Activated effector memory CD4-positive, alpha-beta T cell treated with anti-CD3 and anti-CD28 coated beads, Interleukin-2, amount 50 U/mL, for 16 hours (primary cell): Measurements from ENCODE around the gene TLCD2.
A peak's percentile ranks its signal among the peaks of the same experiment; 100 is the strongest.
"Not testable (repeated sequence)": the region's sequence is repeated elsewhere in the genome, so short reads cannot be mapped to it uniquely, and the experiment has no call there.

Source experiments
- DNase-seq: peaks from one replicate; pipeline ENCODE4 v3.0.0-alpha.2; 2020

The TLCD2 gene, protein sequence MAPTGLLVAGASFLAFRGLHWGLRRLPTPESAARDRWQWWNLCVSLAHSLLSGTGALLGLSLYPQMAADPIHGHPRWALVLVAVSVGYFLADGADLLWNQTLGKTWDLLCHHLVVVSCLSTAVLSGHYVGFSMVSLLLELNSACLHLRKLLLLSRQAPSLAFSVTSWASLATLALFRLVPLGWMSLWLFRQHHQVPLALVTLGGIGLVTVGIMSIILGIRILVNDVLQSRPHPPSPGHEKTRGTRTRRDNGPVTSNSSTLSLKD

GRCh38 chr17:1709971-1710806 lies at the start of gene TLCD2:
TLCD2 (minus strand) TSS chr17:1710377; CDS start chr17:1710242, 135 bp downstream.
- peak; percentile 71 for DNase-seq

DNA sequence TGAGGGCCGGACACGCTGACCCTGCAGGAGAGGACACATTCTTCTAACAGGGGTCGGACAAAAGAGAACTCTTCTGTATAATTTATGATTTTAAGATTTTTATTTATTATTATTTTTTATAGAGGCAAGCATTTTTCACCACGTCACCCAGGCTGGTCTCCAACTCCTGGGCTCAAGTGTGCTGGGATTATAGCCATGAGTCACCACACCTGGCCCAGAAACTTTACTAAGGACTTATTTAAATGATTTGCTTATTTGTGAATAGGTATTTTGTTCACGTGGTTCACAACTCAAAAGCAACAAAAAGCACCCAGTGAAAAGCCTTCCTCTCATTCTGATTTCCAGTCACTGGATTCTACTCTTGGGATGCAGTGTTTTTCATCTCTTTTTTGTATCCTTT lies 49.4 kb upstream of the TLCD2 start:
- no peak for DNase-seq

GRCh38 chr17:1758807-1759206 lies 48.6 kb upstream of the TLCD2 start:
- DNase-seq: no peak

DNA sequence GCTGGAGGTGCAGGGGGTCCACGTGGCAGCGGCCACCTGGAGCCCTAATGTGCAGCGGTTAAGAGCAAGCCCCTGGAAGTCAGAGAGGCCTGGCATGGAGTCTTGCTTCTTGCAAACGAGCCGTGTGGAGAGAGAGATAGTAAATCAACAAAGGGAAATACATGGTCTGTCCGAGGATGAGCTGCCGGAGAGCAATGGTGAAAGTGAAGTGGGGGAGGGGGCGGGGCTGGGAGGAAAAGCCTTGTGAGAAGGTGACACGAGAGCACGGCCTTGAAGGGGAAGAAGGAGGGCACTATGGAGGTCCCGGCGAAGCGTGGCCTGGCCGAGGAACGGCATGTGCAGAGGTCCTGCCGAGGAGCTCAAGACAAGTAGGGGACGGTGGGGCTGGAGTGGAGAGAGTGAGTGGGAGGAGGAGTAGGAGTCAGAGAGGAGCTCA lies 45.7 kb upstream of the TLCD2 start:
- DNase-seq: no peak

DNA sequence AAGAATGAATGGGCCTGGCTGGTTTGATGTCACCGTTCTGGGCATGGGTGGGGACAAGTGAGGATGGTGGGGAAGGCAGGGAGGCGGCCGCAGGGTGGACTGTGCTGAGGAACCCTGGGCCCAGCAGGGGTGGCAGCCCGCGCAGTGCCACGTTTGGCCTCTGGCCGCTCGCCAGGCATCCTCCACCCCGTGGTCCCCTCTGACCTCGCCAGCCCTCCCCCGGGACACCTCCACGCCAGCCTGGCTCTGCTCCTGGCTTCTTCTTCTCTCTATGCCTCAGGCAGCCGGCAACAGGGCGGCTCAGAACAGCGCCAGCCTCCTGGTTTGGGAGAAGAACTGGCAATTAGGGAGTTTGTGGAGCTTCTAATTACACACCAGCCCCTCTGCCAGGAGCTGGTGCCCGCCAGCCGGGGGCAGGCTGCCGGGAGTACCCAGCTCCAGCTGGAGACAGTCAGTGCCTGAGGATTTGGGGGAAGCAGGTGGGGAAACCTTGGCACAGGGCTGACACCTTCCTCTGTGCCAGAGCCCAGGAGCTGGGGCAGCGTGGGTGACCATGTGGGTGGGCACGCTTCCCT lies 45.2 kb upstream of the TLCD2 start:
- no peak for DNase-seq

DNA sequence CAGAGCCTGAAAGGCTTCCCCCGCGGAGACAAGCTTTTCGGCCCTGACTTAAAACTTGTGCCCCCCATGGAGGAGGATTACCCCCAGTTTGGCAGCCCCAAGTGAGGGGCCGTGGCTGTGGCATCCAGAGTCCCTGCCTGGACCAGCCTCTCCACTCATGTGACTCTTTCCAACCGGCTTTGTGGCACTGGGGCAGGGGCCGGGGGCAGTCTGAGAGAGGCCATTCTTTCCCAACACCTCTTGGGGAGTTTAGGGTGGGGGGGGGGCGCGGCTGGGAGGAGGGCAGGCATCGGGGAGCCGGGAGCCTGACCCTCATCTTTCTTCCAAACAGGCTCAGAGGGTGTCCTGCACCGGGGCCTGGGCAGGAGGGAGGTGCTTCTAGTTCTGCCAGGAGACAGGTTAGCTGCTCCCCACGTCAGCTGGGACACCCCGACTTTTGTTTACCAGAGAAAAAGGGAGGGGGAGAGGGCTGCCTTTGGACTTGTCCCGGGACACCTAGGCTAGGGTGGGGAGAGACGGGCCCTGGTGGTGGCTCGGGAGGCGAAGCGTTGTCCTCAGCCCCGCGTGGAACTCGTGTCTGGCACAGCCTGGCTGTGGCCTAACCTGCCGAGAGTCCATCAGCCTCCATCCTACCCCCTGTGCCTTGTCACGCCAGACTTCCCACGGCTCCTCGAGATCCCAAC lies 44.4 kb upstream of the TLCD2 start:
- DNase-seq: no peak

DNA sequence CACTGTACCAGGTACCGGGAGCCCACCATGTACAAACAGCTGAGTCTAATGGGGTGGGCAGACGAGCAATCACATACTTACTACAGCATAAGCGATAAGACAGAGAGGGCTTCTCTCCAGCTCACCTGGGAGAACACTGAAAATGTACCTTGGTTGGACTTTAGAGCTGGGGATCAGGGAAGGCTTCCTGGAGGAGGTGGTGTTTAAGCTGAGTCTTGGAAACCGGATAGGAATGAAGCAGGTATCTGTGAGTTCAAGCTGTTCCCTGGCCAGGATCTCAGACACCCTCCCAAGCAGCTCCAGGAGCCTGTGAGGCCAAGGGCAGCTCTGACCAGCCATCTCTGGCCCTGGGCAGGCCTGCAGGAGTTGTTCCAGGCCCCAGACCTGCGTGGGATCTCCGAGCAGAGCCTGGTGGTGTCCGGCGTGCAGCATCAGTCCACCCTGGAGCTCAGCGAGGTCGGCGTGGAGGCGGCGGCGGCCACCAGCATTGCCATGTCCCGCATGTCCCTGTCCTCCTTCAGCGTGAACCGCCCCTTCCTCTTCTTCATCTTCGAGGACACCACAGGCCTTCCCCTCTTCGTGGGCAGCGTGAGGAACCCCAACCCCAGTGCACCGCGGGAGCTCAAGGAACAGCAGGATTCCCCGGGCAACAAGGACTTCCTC lies 43.7 kb upstream of the TLCD2 start:
- no peak for DNase-seq

GRCh38 chr17:1752425-1753262 lies 42.5 kb upstream of the TLCD2 start:
- DNase-seq: no peak

DNA sequence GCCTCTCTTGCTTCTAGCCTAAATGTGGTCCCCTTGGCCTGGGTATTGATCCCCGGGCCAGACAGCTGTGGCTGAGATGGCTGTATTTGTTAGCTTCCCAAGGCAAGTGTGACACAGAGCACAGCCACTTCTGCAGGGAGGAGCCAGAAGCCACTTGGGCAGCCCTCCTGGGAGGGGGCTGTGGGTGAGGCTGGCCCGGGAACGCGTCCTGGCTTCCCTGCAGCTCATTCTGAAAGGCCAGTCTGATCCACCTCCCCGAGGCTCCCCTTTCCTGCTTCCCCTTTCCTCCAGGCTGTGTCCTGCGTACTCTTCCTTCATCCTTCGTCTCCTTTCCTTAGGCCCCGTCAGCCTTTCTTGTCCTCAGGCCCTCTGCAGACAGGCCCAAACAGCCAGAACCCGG lies 40.5 kb upstream of the TLCD2 start:
- DNase-seq: no peak

DNA sequence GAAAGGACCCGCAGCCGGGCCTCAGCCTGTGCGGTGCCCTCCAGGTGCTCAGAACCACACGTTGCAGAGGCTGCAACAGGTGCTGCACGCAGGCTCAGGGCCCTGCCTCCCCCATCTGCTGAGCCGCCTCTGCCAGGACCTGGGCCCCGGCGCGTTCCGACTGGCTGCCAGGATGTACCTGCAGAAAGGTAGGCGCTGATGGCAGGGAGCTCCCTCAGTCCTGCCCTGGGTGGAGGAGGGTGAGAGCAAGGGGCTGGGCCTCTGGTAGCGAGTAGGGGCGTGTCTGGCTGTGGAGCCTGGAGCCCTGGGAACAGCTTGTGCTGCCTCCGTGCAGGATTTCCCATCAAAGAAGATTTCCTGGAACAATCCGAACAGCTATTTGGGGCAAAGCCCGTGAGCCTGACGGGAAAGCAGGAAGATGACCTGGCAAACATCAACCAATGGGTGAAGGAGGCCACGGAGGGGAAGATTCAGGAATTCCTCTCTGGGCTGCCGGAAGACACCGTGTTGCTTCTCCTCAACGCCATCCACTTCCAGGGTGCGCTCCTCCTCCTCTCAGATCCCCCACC lies 36.9 kb upstream of the TLCD2 start:
- no peak for DNase-seq

- no peak for DNase-seq
These were observed 35.4 kb upstream of the TLCD2 start for GRCh38 chr17:1745513-1746020.

- no peak for DNase-seq
These were observed 34.7 kb upstream of the TLCD2 start for GRCh38 chr17:1744551-1745512.

DNA sequence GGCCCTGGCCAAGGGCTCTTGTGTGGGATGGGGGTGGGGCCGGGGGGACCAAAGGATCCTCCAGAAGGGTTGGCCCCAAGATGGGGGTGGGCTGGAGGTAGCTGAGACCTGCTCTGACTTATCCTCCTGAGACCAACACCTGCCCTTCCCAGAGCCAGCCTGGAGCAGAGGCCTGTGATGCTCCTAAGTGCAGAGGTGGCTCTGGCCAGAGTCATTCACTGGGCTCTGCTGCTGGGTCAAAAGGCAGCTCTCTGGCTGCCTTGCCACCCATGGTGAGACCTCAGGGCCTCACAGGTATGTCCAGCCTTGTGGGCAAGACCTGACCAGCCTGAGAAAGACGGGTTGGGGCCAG lies 32.9 kb upstream of the TLCD2 start:
- DNase-seq: no peak

GRCh38 chr17:1742371-1743087 lies 32.4 kb upstream of the TLCD2 start, which contains the start of gene SERPINF2:
SERPINF2 (plus strand) TSS chr17:1742871; CDS start chr17:1744996, 2,125 bp downstream.
- DNase-seq: no peak

GRCh38 chr17:1741899-1742298 lies 31.7 kb upstream of the TLCD2 start:
- not testable (repeated sequence) for DNase-seq

DNA sequence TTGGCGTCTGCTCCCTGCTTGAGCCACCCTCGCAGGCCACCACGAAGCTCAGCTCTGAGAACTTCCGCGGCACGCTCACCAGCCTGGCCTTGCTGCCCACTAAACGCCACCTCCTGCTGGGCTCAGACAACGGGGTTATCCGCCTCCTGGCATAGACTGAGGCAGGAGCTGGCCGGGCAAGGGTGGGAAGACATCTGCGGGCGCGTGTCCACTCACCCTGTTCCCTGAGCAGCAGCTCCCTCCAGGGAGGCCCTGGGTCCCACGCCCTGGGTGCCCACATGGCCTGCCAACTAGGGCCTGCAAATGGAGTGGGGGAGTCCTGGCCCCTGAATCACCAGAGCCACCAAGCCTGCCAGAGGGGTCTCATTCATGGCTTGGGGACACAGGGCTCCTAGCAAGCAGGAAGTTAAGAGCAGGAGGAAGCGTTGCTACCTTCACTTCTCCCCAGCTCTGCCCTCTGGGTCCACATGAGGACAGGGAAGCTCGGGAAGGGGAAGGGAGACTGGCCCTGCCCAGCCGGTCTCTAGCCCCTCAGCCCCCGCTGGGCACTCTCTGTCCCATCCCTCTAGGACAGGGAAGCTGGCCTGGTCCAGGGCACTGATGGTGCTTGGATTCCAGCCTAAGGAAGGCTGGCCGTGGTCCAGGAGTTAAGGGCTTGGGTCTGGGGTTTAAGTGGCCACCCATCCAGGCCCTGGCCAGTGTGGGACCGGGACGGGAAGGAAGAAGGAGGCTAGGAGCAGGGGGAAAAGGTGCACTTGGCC lies 27.5 kb upstream of the TLCD2 start:
- no peak for DNase-seq

DNA sequence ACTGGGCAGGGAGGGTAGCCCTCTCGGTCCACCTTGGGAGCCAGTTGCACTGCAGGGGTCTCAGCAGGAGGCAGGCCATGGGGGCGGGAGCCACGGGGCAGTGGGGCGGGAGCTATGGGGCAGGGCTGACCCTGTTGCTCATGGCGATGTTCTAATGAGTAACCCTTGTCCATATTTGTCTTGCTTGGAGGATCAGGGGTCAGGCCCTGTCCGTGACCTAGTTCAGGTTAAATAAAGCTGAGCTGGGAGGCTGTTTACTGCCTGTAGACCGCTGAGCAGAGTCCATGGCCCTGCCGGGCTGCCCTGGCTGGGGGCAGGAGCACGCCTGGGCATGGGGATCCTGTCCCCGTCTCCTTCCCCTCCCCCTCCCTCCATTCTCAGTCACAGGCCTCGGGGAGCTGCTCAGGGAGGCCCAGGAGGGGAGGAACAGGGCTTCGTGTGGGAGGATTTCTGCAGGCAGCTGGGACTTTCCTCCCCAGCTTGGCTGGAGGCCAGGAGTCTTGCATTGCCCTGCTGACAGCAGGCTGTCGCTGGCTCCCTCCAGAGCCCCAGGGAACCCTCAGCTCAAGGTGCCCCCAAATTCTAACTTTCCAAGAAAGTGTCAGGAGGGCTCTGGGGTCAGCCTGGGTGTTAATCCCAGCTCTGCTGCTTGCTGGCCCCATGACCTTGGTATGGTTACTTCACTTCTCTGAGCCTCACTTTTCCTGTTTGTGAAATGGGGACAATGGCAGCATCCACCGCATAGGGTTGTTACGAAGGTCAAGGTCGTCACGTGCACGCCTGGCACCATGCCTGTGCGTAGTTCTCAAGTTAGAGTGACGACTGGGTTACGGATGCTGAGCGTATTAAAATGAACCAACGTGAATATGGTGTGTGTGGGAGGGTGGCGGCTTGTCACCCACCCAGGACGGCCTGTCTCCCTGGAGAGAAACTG lies 26.4 kb upstream of the TLCD2 start:
- DNase-seq: peak; percentile 81
